ENCODE measurements around the gene ASB18.

DNA sequence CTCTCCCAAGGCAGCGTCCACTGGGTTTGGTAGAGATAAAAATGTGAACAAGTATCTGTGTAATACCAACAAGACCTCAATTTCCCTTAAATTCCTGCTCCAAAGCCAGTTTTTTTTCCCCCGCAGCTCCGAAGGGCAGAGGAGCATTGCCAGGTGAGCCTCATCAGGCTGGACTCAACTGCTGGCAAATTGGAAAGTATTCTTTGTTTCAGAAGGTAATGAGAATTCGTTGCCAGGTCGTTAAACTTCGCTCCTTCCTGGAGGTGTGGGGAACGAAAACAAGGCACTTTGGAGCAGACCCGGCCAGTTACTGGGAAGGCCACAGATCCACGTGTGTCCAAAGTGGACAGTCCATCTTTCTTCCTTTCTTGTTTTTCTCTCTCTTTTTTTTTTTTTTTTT, 30.4 kb upstream of the ASB18 start:
- TF ChIP-seq EZH2phosphoT487 (IDR thresholded peaks at IDR 0.05; ENCODE audit: borderline replicate concordance, low read length) (no peak), CTCF (IDR thresholded peaks at IDR 0.05; ENCODE audit: low read depth, low read length, poor library complexity, severe bottlenecking) (no peak)
